ENCODE data around the gene ZNF195. TPM values are rescaled to one million over a fixed set of nuclear protein-coding genes. Genes with fewer than 3 reads are reported as not detected.

The ZNF195 gene
- total and polyA plus RNA-seq, 12 donors = 7.9 to 29.5 (median 20.4) TPM

DNA sequence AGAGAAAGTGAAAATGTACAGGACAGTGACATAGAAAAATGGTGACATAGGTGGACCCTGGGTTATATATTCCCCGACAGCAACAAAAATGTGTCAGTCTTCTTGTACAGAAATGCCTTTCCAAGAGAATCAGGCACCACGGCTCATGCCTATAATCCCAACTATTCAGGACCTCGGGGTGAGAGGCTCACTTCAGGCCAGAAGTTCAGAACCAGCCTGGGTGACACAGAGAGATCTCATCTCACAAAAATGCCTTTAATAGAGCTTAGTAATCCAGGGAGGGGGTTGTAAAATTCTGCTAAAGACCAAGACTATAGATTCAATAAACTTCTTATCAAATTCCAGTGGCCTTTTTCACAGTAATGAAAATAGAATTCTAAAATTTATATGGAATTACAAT lies 10.7 kb downstream of the ZNF195 start:
- intact Hi-C loops (cut with DNase I) = no loop called here
- no peaks in the 10 kb centered on the region for H3K27me3 ChIP-seq
- TF ChIP-seq CTCF (IDR thresholded peaks at IDR 0.05) = no peak
- TF ChIP-seq POLR2A (IDR thresholded peaks at IDR 0.05) = no peak
- no peaks in the 10 kb centered on the region for H3K4me1 ChIP-seq (replicated peaks in 1 of 2)
- no peak for DNase-seq
- no peak overlapping the region for H3K27ac ChIP-seq
- H3K36me3 ChIP-seq (replicated peaks in 1 of 2) = peaks cover 0 to 52% of the 10 kb centered on the region in 2 donors
- 84 to 97% (median 96%) methylated on average over 3 of the region's 3 CpGs for WGBS, 4 donors
- H3K9me3 ChIP-seq (replicated peaks in 1 of 3) = peaks cover 0 to 3% (median 0%) of the 10 kb centered on the region in 3 donors
- H3K4me3 ChIP-seq = no peak overlapping the region

- peaks cover 0 to 52% of the 10 kb centered on the region in 2 donors for H3K36me3 ChIP-seq (replicated peaks in 1 of 2)
- WGBS, 4 donors = 96 to 100% (median 99%) methylated on average over 1 of the region's 1 CpG
- no peak for TF ChIP-seq POLR2A (IDR thresholded peaks at IDR 0.05)
- no peak for TF ChIP-seq CTCF (IDR thresholded peaks at IDR 0.05)
- no peak overlapping the region for H3K27ac ChIP-seq
- intact Hi-C loops (cut with DNase I) = no loop called here
- no peaks in the 10 kb centered on the region for H3K4me1 ChIP-seq (replicated peaks in 1 of 2)
- DNase-seq = no peak
- H3K27me3 ChIP-seq = no peaks in the 10 kb centered on the region
- H3K9me3 ChIP-seq (replicated peaks in 1 of 3) = peaks cover 0 to 3% (median 0%) of the 10 kb centered on the region in 3 donors
- no peak overlapping the region for H3K4me3 ChIP-seq
Measured at GRCh38 chr11:3367221-3367620, 11.7 kb downstream of the ZNF195 start.

DNA sequence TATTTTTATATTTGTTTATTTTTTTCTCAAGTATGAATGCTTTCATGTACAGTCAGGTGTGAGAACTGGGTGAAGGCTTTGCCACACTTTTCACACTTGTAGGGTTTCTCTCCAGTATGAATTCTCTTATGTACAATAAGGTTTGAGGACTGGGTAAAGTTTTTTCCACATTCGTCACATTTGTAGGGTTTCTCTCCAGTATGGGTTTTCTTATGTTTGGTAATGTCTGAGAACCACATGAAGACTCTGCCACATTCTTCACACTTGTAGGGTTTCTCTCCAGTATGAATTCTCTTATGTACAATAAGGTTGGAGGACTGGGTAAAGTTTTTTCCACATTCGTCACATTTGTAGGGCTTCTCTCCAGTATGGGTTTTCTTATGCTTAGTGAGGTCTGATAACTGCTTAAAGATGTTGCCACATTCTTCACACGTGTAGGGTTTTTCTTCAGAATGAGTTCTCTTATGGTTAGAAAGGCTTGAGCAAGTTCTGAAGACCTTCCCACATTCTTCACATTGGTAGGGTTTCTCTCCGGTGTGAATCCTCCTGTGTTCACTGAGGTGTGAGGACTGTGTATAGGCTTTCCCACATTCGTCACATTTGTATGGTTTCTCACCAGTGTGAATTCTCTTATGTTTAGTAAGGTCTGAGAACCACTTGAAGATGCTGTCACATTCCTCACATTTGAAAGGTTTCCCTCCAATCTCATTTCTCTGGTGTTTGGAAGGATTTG lies 19.7 kb downstream of the ZNF195 start:
- intact Hi-C loops (cut with DNase I) = no loop called here
- no peak for DNase-seq
- Histone ChIP-seq H3K27ac (no peak overlapping the region), H3K27me3 (no peaks in the 10 kb centered on the region), H3K9me3 (replicated peaks in 1 of 3) (peaks cover 0 to 46% (median 8%) of the 10 kb centered on the region in 3 donors), H3K36me3 (replicated peaks in 1 of 2) (peaks cover 0 to 27% of the 10 kb centered on the region in 2 donors), H3K4me3 (no peak overlapping the region), H3K4me1 (replicated peaks in 1 of 2) (no peaks in the 10 kb centered on the region)
- TF ChIP-seq CTCF (IDR thresholded peaks at IDR 0.05) (no peak), POLR2A (IDR thresholded peaks at IDR 0.05) (no peak)
- 95 to 99% (median 97%) methylated on average over 5 of the region's 5 CpGs for WGBS, 4 donors

GRCh38 chr11:3357994-3358676 lies 20.8 kb downstream of the ZNF195 start:
- Histone ChIP-seq H3K27ac (no peak overlapping the region), H3K27me3 (no peaks in the 10 kb centered on the region), H3K4me3 (no peak overlapping the region), H3K9me3 (replicated peaks in 1 of 3) (peaks cover 0 to 46% (median 8%) of the 10 kb centered on the region in 3 donors), H3K4me1 (replicated peaks in 1 of 2) (no peaks in the 10 kb centered on the region), H3K36me3 (replicated peaks in 1 of 2) (peaks cover 0 to 27% of the 10 kb centered on the region in 2 donors)
- intact Hi-C loops (cut with DNase I) = no loop called here
- TF ChIP-seq CTCF (IDR thresholded peaks at IDR 0.05) = no peak
- no peak for TF ChIP-seq POLR2A (IDR thresholded peaks at IDR 0.05)
- WGBS, 4 donors = 87 to 94% (median 88%) methylated on average over 11 of the region's 11 CpGs
- DNase-seq = no peak
